Measurements from ENCODE around the gene ADORA2A. TPM values are rescaled to one million over a fixed set of nuclear protein-coding genes. Genes with fewer than 3 reads are reported as not detected.

The ADORA2A gene
- total and polyA plus RNA-seq, 2 of the 8 experiments (the other 6 are each of a cell fraction or from before 2014, with no cell fraction given), result 7.1 to 20.3 TPM

DNA sequence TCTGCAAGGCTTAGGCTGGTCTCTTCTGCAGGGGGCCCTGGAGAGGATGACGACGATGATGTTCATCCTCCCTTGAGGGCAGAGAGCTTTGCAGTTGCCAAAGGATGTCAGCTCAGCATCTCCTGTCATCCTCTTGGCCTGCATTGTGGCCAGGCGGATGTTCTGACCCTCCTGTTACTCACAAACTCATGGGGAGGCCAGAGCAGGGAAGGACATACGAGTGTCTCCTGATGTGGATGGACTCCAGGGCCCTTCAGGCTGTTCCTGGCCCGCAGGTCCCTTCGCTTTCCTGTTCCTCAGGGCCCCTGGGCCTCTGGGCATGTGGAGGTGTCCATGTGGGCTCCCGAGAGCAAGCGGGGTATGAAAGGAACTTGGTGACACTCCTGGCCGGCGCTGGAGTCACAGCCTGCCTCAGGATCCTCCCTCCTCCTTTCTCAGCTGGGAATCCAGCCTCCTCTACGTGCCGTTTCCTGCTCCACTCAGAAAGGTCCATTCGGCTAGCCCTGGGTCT is 8.5 kb downstream of the ADORA2A start (continued):
- no peak for TF ChIP-seq GTF2F1 (IDR thresholded peaks at IDR 0.05; ENCODE audit: borderline replicate concordance, low read depth, low read length)
- no peak for TF ChIP-seq RAD21 (IDR thresholded peaks at IDR 0.05 in 1 of 2, conservative IDR thresholded peaks at IDR 0.05 in 1 of 2; ENCODE audit: low read depth in 2 of 2, low read length in 2 of 2)
